ENCODE results near the gene ATP6V1D. TPM values are rescaled to one million over a fixed set of nuclear protein-coding genes. Genes with fewer than 3 reads are reported as not detected.
A peak's percentile ranks its signal among the peaks of the same experiment; 100 is the strongest.

The ATP6V1D gene
- total RNA-seq, 5 donors from 2014 or later (not counting 1 experiment from before 2014, with no cell fraction given), result 20.9 to 31.1 (median 24.5) TPM

- Mint-ChIP-seq H3K27ac (peak overlapping the region; percentile 95 to 97), H3K9me3 (no peaks in the 10 kb centered on the region), H3K4me3 (peak overlapping the region; percentile 92 to 99 (median 97)), H3K4me1 (peaks cover 71 to 78% (median 78%) of the 10 kb centered on the region in 3 donors), H3K36me3 (peaks cover 3% of the 10 kb centered on the region), H3K27me3 (no peaks in the 10 kb centered on the region)
- Histone ChIP-seq H3K4me1 (ENCODE audit: control insufficient read depth in 1 of 2, extremely low read depth in 1 of 2, insufficient read depth in 2 of 2, low read length in 2 of 2) (peaks cover 26 to 37% of the 10 kb centered on the region in 2 experiments), H3K27ac (ENCODE audit: low read length) (peak overlapping the region; percentile 94), H3K36me3 (ENCODE audit: control insufficient read depth in 2 of 2, extremely low read depth in 1 of 2, insufficient read depth in 1 of 2, low read length in 1 of 2) (peaks cover 0 to 6% of the 10 kb centered on the region in 2 donors), H3K27me3 (replicated peaks in 1 of 2; ENCODE audit: control insufficient read depth in 2 of 2, extremely low read depth in 1 of 2, insufficient read depth in 2 of 2, low read length in 1 of 2) (no peaks in the 10 kb centered on the region), H3K9me3 (no peaks in the 10 kb centered on the region), H3K4me3 (ENCODE audit: control insufficient read depth in 1 of 2, extremely low read depth in 1 of 2, low read length in 1 of 2) (peak overlapping the region; percentile 97 to 99)
- DNase-seq (peak in 3 of 35 experiments; percentile 0 to 8 (median 1)), ATAC-seq (replicated peaks in 1 of 4) (peak in 1 of 4 experiments; percentile 2)
- CTCF ChIA-PET, result interaction anchor here (0.6 to 1.6 kb wide), 15 partner anchors 8 to 1434 kb away, joined by 3 to 10 read pairs (median 4); partner anchors contain the start of genes ARG2 (in 1 of the 2), GPHN (in 1 of the 2), PALS1 (in 1 of the 2) and PIGH (in 1 of the 2)
- POLR2A ChIA-PET, result interaction anchor here in 1 of 2 donors (0.7 kb wide), 1 partner anchor 851 kb away, joined by 3 read pairs; no protein-coding TSS in a partner anchor
- WGBS (ENCODE audit: insufficient coverage), result 0% methylated on average over 18 of the region's 38 CpGs
These were observed 455 bp downstream of the ATP6V1D start for GRCh38 chr14:67358924-67359774.

DNA sequence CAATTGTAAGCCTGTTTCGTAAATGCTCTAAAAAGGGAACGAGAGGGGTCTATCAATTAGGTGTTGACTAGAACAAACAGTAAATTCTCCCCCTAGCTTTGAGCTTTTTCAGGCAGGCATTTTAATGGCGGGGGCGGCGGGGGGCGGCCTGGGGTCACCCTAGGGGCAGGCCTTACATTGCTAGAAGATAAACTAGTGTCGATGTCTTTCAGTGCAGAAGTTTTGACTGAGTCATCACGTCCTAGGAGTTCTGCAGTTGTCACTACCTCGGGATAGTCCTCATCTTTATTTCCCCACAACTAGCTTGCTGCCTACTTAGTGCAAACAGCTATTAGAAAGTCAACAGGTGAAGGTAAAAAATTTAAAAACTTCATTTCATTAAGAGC lies 1.6 kb downstream of the ATP6V1D start:
- CTCF ChIA-PET, result interaction anchor here in 1 of 2 donors (1.2 kb wide), 1 partner anchor 346 kb away, joined by 3 read pairs; no protein-coding TSS in a partner anchor

DNA sequence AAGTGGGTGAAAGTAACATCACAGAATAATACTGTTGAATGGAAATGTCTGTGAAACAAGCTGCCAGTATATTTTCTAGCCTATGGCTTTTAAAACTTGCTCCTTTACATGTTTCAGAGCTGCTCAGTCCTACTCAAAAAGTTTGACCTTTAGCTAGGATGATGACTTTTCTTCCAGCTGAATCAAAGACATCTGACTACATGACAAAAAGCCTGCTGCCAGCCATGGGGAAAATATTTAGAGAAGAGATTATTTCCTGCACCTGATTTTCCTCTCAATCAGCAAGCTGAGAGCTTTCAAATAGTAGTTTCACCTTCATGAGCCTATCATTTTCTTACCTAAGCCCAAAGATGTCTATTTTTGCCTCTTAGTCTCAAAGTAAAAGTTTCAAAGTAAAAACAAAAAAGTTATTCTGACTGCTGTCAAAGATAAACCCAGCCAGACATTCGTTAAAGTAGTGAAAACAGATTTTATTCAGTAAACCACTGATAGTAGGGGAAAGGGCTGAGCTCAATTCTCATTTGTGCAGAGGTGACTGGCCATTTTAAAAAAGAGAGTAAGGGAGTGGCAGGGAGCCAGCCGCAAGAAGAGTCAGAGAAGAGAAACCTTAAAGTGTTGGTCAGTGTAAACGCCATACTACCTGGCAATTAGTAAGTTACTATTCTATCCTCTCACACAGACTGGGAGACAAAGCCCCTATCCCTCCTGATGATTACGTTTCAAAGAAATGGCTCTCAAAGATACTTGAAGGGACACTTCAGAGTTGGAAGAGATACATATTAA lies 2.2 kb downstream of the ATP6V1D start:
- Mint-ChIP-seq H3K9me3 (no peaks in the 10 kb centered on the region), H3K27me3 (no peaks in the 10 kb centered on the region), H3K4me1 (peaks cover 54 to 64% (median 64%) of the 10 kb centered on the region in 3 donors), H3K36me3 (peaks cover 10% of the 10 kb centered on the region), H3K4me3 (peak overlapping the region; percentile 66 to 99 (median 92)), H3K27ac (no peak overlapping the region)
- peaks cover 2 to 4% of the 10 kb centered on the region in 2 donors for H3K36me3 ChIP-seq (ENCODE audit: control insufficient read depth in 2 of 2, extremely low read depth in 1 of 2, insufficient read depth in 1 of 2, low read length in 1 of 2)
- H3K27me3 ChIP-seq (replicated peaks in 1 of 2; ENCODE audit: control insufficient read depth in 2 of 2, extremely low read depth in 1 of 2, insufficient read depth in 2 of 2, low read length in 1 of 2), result no peaks in the 10 kb centered on the region
- CTCF ChIA-PET, result interaction anchor here (0.8 to 1.2 kb wide), 3 partner anchors 10 to 347 kb away, joined by 3 to 7 read pairs (median 4); no protein-coding TSS in a partner anchor
- DNase-seq, result no peak
- no CpG with 5 or more reads among the region's 4 CpGs for WGBS (ENCODE audit: insufficient coverage)
- no peaks in the 10 kb centered on the region for H3K9me3 ChIP-seq
- POLR2A ChIA-PET, result interaction anchor here in 1 of 2 donors (0.6 to 1.0 kb wide), 2 partner anchors 27 to 61 kb away, joined by 3 to 4 read pairs; no protein-coding TSS in a partner anchor
- no peak overlapping the region for H3K27ac ChIP-seq (ENCODE audit: low read length)
- peaks cover 26 to 28% of the 10 kb centered on the region in 2 experiments for H3K4me1 ChIP-seq (ENCODE audit: control insufficient read depth in 1 of 2, extremely low read depth in 1 of 2, insufficient read depth in 2 of 2, low read length in 2 of 2)
- ATAC-seq (replicated peaks in 1 of 4), result no peak
- no peak overlapping the region for H3K4me3 ChIP-seq (ENCODE audit: control insufficient read depth in 1 of 2, extremely low read depth in 1 of 2, low read length in 1 of 2)

More for the DNA sequence above, 1.6 kb downstream of the ATP6V1D start:
- peaks cover 26 to 31% of the 10 kb centered on the region in 2 experiments for H3K4me1 ChIP-seq (ENCODE audit: control insufficient read depth in 1 of 2, extremely low read depth in 1 of 2, insufficient read depth in 2 of 2, low read length in 2 of 2)
- H3K9me3 ChIP-seq, result no peaks in the 10 kb centered on the region
- peaks cover 6% of the 10 kb centered on the region for H3K36me3 Mint-ChIP-seq
- H3K36me3 ChIP-seq (ENCODE audit: control insufficient read depth in 2 of 2, extremely low read depth in 1 of 2, insufficient read depth in 1 of 2, low read length in 1 of 2), result peaks cover 0 to 6% of the 10 kb centered on the region in 2 donors
- H3K27ac ChIP-seq (ENCODE audit: low read length), result no peak overlapping the region
- POLR2A ChIA-PET, result interaction anchor here in 1 of 2 donors (0.6 kb wide), 1 partner anchor 62 kb away, joined by 4 read pairs; no protein-coding TSS in a partner anchor
- no peaks in the 10 kb centered on the region for H3K9me3 Mint-ChIP-seq
- ATAC-seq (replicated peaks in 1 of 4), result no peak
- no peak for DNase-seq
- H3K27me3 Mint-ChIP-seq, result no peaks in the 10 kb centered on the region
- WGBS (ENCODE audit: insufficient coverage), result 97% methylated on average over 6 of the region's 9 CpGs
- H3K27ac Mint-ChIP-seq, result no peak overlapping the region
- H3K27me3 ChIP-seq (replicated peaks in 1 of 2; ENCODE audit: control insufficient read depth in 2 of 2, extremely low read depth in 1 of 2, insufficient read depth in 2 of 2, low read length in 1 of 2), result no peaks in the 10 kb centered on the region
- H3K4me1 Mint-ChIP-seq, result peaks cover 59 to 69% (median 69%) of the 10 kb centered on the region in 3 donors
- peak overlapping the region; percentile 92 to 99 (median 97) for H3K4me3 Mint-ChIP-seq
- no peak overlapping the region for H3K4me3 ChIP-seq (ENCODE audit: control insufficient read depth in 1 of 2, extremely low read depth in 1 of 2, low read length in 1 of 2)

- ATAC-seq (replicated peaks in 1 of 4) (no peak), DNase-seq (no peak)
- H3K9me3 Mint-ChIP-seq, result no peaks in the 10 kb centered on the region
- H3K36me3 Mint-ChIP-seq, result peaks cover 34% of the 10 kb centered on the region
- Histone ChIP-seq H3K4me1 (ENCODE audit: control insufficient read depth in 1 of 2, extremely low read depth in 1 of 2, insufficient read depth in 2 of 2, low read length in 2 of 2) (no peaks in the 10 kb centered on the region), H3K27ac (ENCODE audit: low read length) (no peak overlapping the region), H3K4me3 (ENCODE audit: control insufficient read depth in 1 of 2, extremely low read depth in 1 of 2, low read length in 1 of 2) (no peak overlapping the region), H3K36me3 (ENCODE audit: control insufficient read depth in 2 of 2, extremely low read depth in 1 of 2, insufficient read depth in 1 of 2, low read length in 1 of 2) (peaks cover 6 to 41% of the 10 kb centered on the region in 2 donors), H3K9me3 (no peaks in the 10 kb centered on the region), H3K27me3 (replicated peaks in 1 of 2; ENCODE audit: control insufficient read depth in 2 of 2, extremely low read depth in 1 of 2, insufficient read depth in 2 of 2, low read length in 1 of 2) (no peaks in the 10 kb centered on the region)
- no peaks in the 10 kb centered on the region for H3K27me3 Mint-ChIP-seq
- POLR2A ChIA-PET, result interaction anchor here in 1 of 2 donors (0.7 kb wide), 2 partner anchors 230 to 248 kb away, joined by 4 to 5 read pairs; no protein-coding TSS in a partner anchor
- no CpG with 5 or more reads among the region's 5 CpGs for WGBS (ENCODE audit: insufficient coverage)
- H3K4me3 Mint-ChIP-seq, result no peak overlapping the region
- H3K4me1 Mint-ChIP-seq, result peaks cover 12 to 18% (median 17%) of the 10 kb centered on the region in 3 donors
- CTCF ChIA-PET, result interaction anchor here in 1 of 2 donors (0.6 kb wide), 1 partner anchor 66 kb away, joined by 16 read pairs; no protein-coding TSS in a partner anchor
- no peak overlapping the region for H3K27ac Mint-ChIP-seq
These were observed 7.5 kb downstream of the ATP6V1D start for GRCh38 chr14:67352055-67352454.

- Mint-ChIP-seq H3K4me3 (no peak overlapping the region), H3K27ac (no peak overlapping the region), H3K9me3 (no peaks in the 10 kb centered on the region), H3K4me1 (no peaks in the 10 kb centered on the region), H3K27me3 (no peaks in the 10 kb centered on the region), H3K36me3 (peaks cover 35% of the 10 kb centered on the region)
- H3K4me1 ChIP-seq (ENCODE audit: control insufficient read depth in 1 of 2, extremely low read depth in 1 of 2, insufficient read depth in 2 of 2, low read length in 2 of 2), result no peaks in the 10 kb centered on the region
- H3K36me3 ChIP-seq (ENCODE audit: control insufficient read depth in 2 of 2, extremely low read depth in 1 of 2, insufficient read depth in 1 of 2, low read length in 1 of 2), result peaks cover 9 to 62% of the 10 kb centered on the region in 2 donors
- no peak overlapping the region for H3K4me3 ChIP-seq (ENCODE audit: control insufficient read depth in 1 of 2, extremely low read depth in 1 of 2, low read length in 1 of 2)
- ChIA-PET POLR2A (no interaction called here), CTCF (no interaction called here)
- H3K9me3 ChIP-seq, result no peaks in the 10 kb centered on the region
- no peak for ATAC-seq (replicated peaks in 1 of 4)
- no peak for DNase-seq
- H3K27me3 ChIP-seq (replicated peaks in 1 of 2; ENCODE audit: control insufficient read depth in 2 of 2, extremely low read depth in 1 of 2, insufficient read depth in 2 of 2, low read length in 1 of 2), result no peaks in the 10 kb centered on the region
- no peak overlapping the region for H3K27ac ChIP-seq (ENCODE audit: low read length)
These were observed 14.0 kb downstream of the ATP6V1D start for GRCh38 chr14:67345583-67345982.

Data from T-cell (primary cell).